H9 (cell line): ENCODE data around the gene PCNX3. TPM values are rescaled to one million over a fixed set of nuclear protein-coding genes. Genes with fewer than 3 reads are reported as not detected.

Experiments
- DNase-seq: peaks from one replicate; pipeline ENCODE4 v3.0.0-alpha.2; 2017
- H2AFZ ChIP-seq: one replicate; pipeline ENCODE4 v1.6.1; 2013; ENCODE audit warnings: mild to moderate bottlenecking, low read length, control low read depth, moderate library complexity
- H2AK5ac ChIP-seq: 2 replicates; pipeline ENCODE4 v1.6.1; 2013; ENCODE audit warnings: low read length, control low read depth, mixed read lengths; ENCODE audit not compliant: insufficient read length
- H2BK120ac ChIP-seq: one replicate; pipeline ENCODE4 v1.6.1; 2013; ENCODE audit warnings: low read depth, mild to moderate bottlenecking, low read length, control low read depth, inconsistent platforms; ENCODE audit not compliant: poor library complexity, severe bottlenecking
- H2BK12ac ChIP-seq: 2 replicates; pipeline ENCODE4 v1.6.1; 2013; ENCODE audit warnings: low read length, control low read depth, mixed read lengths, low read depth; ENCODE audit not compliant: insufficient read length
- H2BK15ac ChIP-seq: 2 replicates; pipeline ENCODE4 v1.6.1; 2013; ENCODE audit warnings: low read depth, low read length, control low read depth
- H2BK20ac ChIP-seq: one replicate; pipeline ENCODE4 v1.6.1; 2013; ENCODE audit warnings: low read depth, mild to moderate bottlenecking, low read length, control low read depth, inconsistent platforms; ENCODE audit not compliant: poor library complexity, severe bottlenecking
- H2BK5ac ChIP-seq: 2 replicates; pipeline ENCODE4 v1.6.1; 2013; ENCODE audit warnings: low read length, control low read depth, mixed read lengths; ENCODE audit not compliant: insufficient read length
- H3K14ac ChIP-seq: 2 replicates; pipeline ENCODE4 v1.6.1; 2013; ENCODE audit warnings: low read length, control low read depth; ENCODE audit not compliant: insufficient read depth
- H3K18ac ChIP-seq: 2 replicates; pipeline ENCODE4 v1.6.1; 2013; ENCODE audit warnings: low read depth, mild to moderate bottlenecking, mixed read lengths, low read length, control low read depth; ENCODE audit not compliant: insufficient read length
- H3K23ac ChIP-seq: 2 replicates; pipeline ENCODE4 v1.6.1; 2013; ENCODE audit warnings: low read length, control low read depth, mixed read lengths, low read depth; ENCODE audit not compliant: insufficient read length
- H3K23me2 ChIP-seq: 2 replicates; pipeline ENCODE4 v1.6.1; 2013; ENCODE audit warnings: low read depth, mild to moderate bottlenecking, mixed read lengths, low read length, control low read depth; ENCODE audit not compliant: insufficient read length, poor library complexity, severe bottlenecking
- H3K27ac ChIP-seq: 2 replicates; pipeline ENCODE4 v1.5.1; 2013; ENCODE audit warnings: low read length, control low read depth, mixed read lengths, low read depth; ENCODE audit not compliant: insufficient read length
- H3K27me3 ChIP-seq: 2 replicates; pipeline ENCODE4 v1.6.1; 2013; ENCODE audit warnings: low read length, control low read depth, inconsistent platforms; ENCODE audit not compliant: insufficient read depth
- H3K4ac ChIP-seq: 2 replicates; pipeline ENCODE4 v1.6.1; 2013; ENCODE audit warnings: low read depth, mild to moderate bottlenecking, control low read depth, inconsistent platforms, low read length, moderate library complexity
- H3K4me1 ChIP-seq: 2 replicates; pipeline ENCODE4 v1.6.1; 2013; ENCODE audit warnings: low read length, control low read depth, inconsistent platforms; ENCODE audit not compliant: insufficient read depth
- H3K4me2 ChIP-seq: 2 replicates; pipeline ENCODE4 v1.6.1; 2013; ENCODE audit warnings: low read length, control low read depth, mixed read lengths; ENCODE audit not compliant: insufficient read length, insufficient read depth
- H3K56ac ChIP-seq: 2 replicates; pipeline ENCODE4 v1.6.1; 2013; ENCODE audit warnings: low read depth, mild to moderate bottlenecking, mixed read lengths, low read length, control low read depth; ENCODE audit not compliant: insufficient read length
- H3K79me1 ChIP-seq: 2 replicates; pipeline ENCODE4 v1.6.1; 2013; ENCODE audit warnings: low read depth, mild to moderate bottlenecking, moderate library complexity, low read length, control low read depth, inconsistent platforms; ENCODE audit not compliant: insufficient read depth, poor library complexity, severe bottlenecking
- H3K79me2 ChIP-seq: 2 replicates; pipeline ENCODE4 v1.6.1; 2013; ENCODE audit warnings: low read length, control low read depth, inconsistent platforms; ENCODE audit not compliant: insufficient read depth
- H3K9ac ChIP-seq: 2 replicates; pipeline ENCODE4 v1.6.1; 2013; ENCODE audit warnings: low read length, control low read depth, mixed read lengths; ENCODE audit not compliant: insufficient read length; ENCODE audit errors: extremely low read depth
- H3K9me3 ChIP-seq: one replicate; pipeline ENCODE4 v1.6.1; 2013; ENCODE audit warnings: low read depth, low read length, inconsistent platforms; ENCODE audit not compliant: control insufficient read depth
- H3T11ph ChIP-seq: one replicate; pipeline ENCODE4 v1.6.1; 2013; ENCODE audit warnings: mild to moderate bottlenecking, low read length, control low read depth, inconsistent platforms
- H4K20me1 ChIP-seq: one replicate; pipeline ENCODE4 v1.6.1; 2013; ENCODE audit not compliant: control insufficient read depth, insufficient read length, insufficient read depth
- H4K5ac ChIP-seq: 2 replicates; pipeline ENCODE4 v1.6.1; 2013; ENCODE audit warnings: low read depth, mild to moderate bottlenecking, mixed read lengths, low read length, control low read depth; ENCODE audit not compliant: insufficient read length
- H4K8ac ChIP-seq: replicated peaks from 2 replicates; pipeline ENCODE4 v1.6.1; 2013; ENCODE audit warnings: low read length, control low read depth, mixed read lengths, low read depth; ENCODE audit not compliant: insufficient read length
- H4K91ac ChIP-seq: 2 replicates; pipeline ENCODE4 v1.6.1; 2013; ENCODE audit warnings: low read depth, mild to moderate bottlenecking, moderate library complexity, mixed read lengths, low read length, control low read depth; ENCODE audit not compliant: insufficient read length
- H3K27ac Mint-ChIP-seq, 3 experiments: 2 replicates in 2 of 3; 3 replicates in 1 of 3; pipeline ENCODE4 v1.8.0; 2020 to 2021; ENCODE audit warnings: mixed read lengths in 3 of 3, mild to moderate bottlenecking in 1 of 3, moderate library complexity in 1 of 3
- H3K27me3 Mint-ChIP-seq: 2 replicates; pipeline ENCODE4 v1.8.0; 2021; ENCODE audit warnings: low read depth, mild to moderate bottlenecking, moderate library complexity, mixed read lengths
- H3K36me3 Mint-ChIP-seq, 3 experiments: 2 replicates in 2 of 3; 3 replicates in 1 of 3; pipeline ENCODE4 v1.8.0; 2020 to 2021; ENCODE audit warnings: low read depth in 3 of 3, mixed read lengths in 3 of 3; ENCODE audit not compliant: insufficient read depth in 1 of 3
- H3K4me1 Mint-ChIP-seq, 2 experiments: 2 replicates each; pipeline ENCODE4 v1.8.0; 2020; ENCODE audit warnings: mixed read lengths in 2 of 2
- H3K4me3 Mint-ChIP-seq, 2 experiments: 2 replicates in 1 of 2; 3 replicates in 1 of 2; pipeline ENCODE4 v1.8.0; 2020 to 2021; ENCODE audit warnings: mild to moderate bottlenecking in 2 of 2, mixed read lengths in 2 of 2, moderate library complexity in 1 of 2
- H3K9me3 Mint-ChIP-seq, 2 experiments: 2 replicates in 1 of 2; 3 replicates in 1 of 2; pipeline ENCODE4 v1.8.0; 2020; ENCODE audit warnings: mild to moderate bottlenecking in 2 of 2, mixed read lengths in 2 of 2, moderate library complexity in 1 of 2
- CTCF ChIP-seq: fragments of 200-600 bp; sonication (generic); conservative IDR thresholded peaks from 3 replicates; pipeline ENCODE4 v1.8.0; 2021; ENCODE audit warnings: antibody characterized with exemption, mild to moderate bottlenecking
- WGBS: extraction: QIAGEN DNeasy Blood & Tissue Kit; methylation state at CpG from one replicate; pipeline ENCODE4 v1.1.7; 2013; ENCODE audit warnings: missing lambda C conversion rate, low lambda C conversion rate, mixed read lengths; ENCODE audit not compliant: insufficient read length; ENCODE audit errors: extremely low coverage; 5-methylcytosine and 5-hydroxymethylcytosine counted together
- total RNA-seq: library from RNA; stranded (reverse); gene quantifications from 2 replicates; pipeline ENCODE4 v1.2.1, GENCODE V29; 2021

Gene PCNX3
- total RNA-seq, 1 experiment from 2014 or later = 50.5 TPM

GRCh38 chr11:65657426-65657825 is 41.9 kb downstream of the PCNX3 start:
- H3K4me3 Mint-ChIP-seq = no peak overlapping the region
- H3K79me2 ChIP-seq = no peaks in the 10 kb centered on the region
- H3K4me1 ChIP-seq = peaks cover 4% of the 10 kb centered on the region; the same call in 1 of the 2 replicates
- H3K27me3 Mint-ChIP-seq = no peaks in the 10 kb centered on the region
- H4K8ac ChIP-seq = no peak overlapping the region
- H3K9me3 ChIP-seq = no peaks in the 10 kb centered on the region
- H3K27me3 ChIP-seq = no peaks in the 10 kb centered on the region
- peaks cover 10 to 13% of the 10 kb centered on the region in 2 experiments for H3K4me1 Mint-ChIP-seq
- no peak for TF ChIP-seq CTCF
- peaks cover 42 to 73% (median 63%) of the 10 kb centered on the region in 3 experiments; a peak in 6 of 7 replicates for H3K36me3 Mint-ChIP-seq
- no peak overlapping the region for H2BK20ac ChIP-seq
- no peak overlapping the region for H3K18ac ChIP-seq
- H3K9ac ChIP-seq = no peak overlapping the region
- H3K14ac ChIP-seq = no peak overlapping the region
- H2BK15ac ChIP-seq = no peak overlapping the region
- no peak overlapping the region for H2BK120ac ChIP-seq
- H3K23ac ChIP-seq = no peak overlapping the region
- no peaks in the 10 kb centered on the region for H4K20me1 ChIP-seq
- no peak for DNase-seq
- H3K23me2 ChIP-seq = peaks cover 7% of the 10 kb centered on the region
- no CpG with 5 or more reads among the region's 7 CpGs for WGBS
- no peak overlapping the region for H3K56ac ChIP-seq
- H3K27ac ChIP-seq = no peak overlapping the region
- no peaks in the 10 kb centered on the region for H3K9me3 Mint-ChIP-seq
- H2AFZ ChIP-seq = no peak overlapping the region
- H3K4me2 ChIP-seq = no peak overlapping the region
- H3K79me1 ChIP-seq = peaks cover 3% of the 10 kb centered on the region
- H3K4ac ChIP-seq = no peak overlapping the region
- H2BK12ac ChIP-seq = no peak overlapping the region
- H3T11ph ChIP-seq = no peak overlapping the region
- H2BK5ac ChIP-seq = no peak overlapping the region
- no peak overlapping the region for H4K91ac ChIP-seq
- no peak overlapping the region for H2AK5ac ChIP-seq
- no peak overlapping the region for H4K5ac ChIP-seq
- no peak overlapping the region for H3K27ac Mint-ChIP-seq
